HG03457 (cell line): ENCODE results near the gene ZNF521.

Experiments
- ATAC-seq: cut with Tn5 transposase; IDR thresholded peaks from one replicate; pipeline ENCODE4 v1.9.1; 2021; ENCODE audit warnings: moderate number of reproducible peaks; ENCODE audit not compliant: unreplicated experiment

Gene ZNF521

DNA sequence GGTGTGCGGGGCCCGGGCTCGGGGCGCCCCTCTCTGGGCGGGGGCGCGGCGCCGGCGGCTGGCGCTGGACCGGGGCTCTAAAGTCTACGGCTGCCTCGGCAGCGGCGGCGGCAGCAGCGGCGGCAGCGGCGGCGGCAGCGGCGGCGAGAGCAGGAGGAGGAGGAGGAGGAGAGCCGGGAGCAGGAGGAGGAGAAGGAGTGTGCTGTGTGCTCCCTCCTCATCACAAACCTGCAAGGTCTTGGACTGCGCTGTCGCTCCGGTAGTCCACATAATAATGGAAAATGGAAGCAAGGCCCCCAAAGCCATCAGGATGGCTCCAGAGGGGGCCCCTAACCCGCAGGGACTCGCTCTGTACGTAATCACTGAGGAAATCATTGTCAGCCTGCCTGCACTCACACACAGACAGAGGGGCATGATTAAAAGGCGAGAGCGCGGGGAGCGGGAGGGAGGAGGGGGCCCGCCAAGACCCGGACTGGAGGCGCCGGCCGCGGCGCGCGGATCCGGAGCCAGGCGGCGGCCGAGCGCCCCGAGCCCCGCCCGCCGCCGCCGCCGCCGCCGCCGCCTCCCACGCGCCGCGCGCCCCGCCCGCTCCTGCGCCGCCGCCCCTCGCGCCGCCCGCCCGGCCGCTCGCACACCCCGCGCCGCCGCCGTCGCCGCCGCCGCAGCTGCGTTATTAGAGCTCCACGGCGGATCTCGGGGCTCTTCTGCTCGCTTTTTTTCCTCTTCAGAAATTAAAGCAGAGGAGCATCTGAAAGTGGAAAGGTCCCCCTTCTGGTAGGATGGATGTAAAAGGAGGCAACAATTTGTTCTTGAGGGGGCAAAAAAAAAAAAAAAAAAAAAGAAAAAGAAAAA is at the start of gene ZNF521:
ZNF521 (minus strand) TSS at position 390 of the 852 bp plus-strand sequence. CDS start 1,220 bp downstream, outside the sequence.
- ATAC-seq, result peak; percentile 54

DNA sequence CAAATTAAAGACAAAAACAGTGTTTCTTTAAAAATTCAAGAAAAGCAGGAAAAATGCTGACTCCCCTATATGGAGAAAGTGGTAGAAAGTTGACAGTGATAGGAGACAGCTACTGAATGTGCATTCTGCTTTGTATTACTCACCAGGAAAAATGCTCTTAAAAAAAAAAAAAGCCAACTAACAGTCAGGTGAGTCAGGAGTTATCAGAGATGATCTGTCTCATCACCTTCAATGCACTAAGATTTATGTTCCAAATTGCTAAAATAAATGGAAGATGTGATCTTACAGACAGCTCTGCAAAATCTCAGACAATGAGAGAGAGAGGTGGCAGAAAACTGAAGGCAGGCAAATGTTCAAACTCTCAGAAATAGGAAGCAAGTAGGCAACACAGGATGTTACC is 47.6 kb upstream of the ZNF521 start:
- ATAC-seq, result no peak

DNA sequence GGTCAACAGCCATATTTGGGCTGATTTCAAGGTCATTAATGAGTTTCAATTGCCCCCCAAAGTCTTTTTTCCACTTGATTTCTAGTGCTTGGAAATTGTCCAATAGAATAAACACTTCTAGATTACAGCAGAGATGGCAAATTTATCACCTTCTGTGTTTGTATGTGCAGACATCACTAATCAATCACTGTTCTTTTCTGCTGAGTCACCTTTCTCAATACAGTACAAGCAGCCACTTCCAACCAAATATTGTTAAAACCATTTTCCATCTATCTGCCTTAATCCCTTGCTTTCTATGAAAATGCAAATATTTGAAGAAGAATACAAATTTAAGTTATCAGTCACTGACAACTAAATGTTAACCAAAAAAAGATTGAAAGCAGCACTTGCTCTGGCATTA is 40.2 kb upstream of the ZNF521 start:
- no peak for ATAC-seq

- no peak for ATAC-seq
Measured at GRCh38 chr18:25373432-25374179, 21.6 kb upstream of the ZNF521 start.

DNA sequence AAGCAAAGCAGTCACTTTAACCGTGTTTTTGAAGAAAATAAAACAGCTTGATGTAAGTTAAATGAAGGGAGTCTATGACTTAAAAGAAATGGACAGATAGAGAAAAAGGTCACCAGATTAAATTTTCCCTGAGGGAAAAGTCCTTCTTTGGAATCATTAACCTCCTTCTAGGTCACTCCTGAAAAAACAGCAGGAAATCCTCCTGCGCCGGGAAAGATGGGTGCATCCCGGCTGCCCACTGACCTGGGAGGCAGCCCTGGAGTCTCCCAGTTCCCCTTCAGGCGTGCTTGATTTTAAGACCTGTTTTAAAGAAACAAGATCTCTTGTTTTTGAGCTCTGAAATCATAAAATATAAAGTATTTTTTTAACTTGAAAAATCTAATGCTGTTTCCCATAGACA is 18.4 kb upstream of the ZNF521 start:
- no peak for ATAC-seq

GRCh38 chr18:25365242-25365641 is 13.3 kb upstream of the ZNF521 start:
- no peak for ATAC-seq

DNA sequence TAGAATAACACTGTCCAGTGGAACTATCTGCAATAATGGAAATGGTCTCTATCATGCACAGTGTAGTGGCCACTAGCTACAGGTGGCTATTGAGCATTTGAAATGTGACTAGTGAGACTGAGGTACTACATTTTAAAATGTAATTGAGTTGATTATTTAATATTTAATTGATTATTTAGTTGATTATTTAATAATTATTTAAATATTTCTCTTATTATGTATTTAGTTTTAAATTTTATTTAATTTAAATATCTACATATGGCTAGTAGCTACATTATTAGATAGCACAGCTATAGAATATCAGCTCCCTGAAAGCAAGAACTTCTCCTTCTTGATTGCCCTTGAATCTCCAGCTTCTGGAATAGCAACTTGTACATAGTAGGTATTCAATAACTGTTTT is 12.8 kb upstream of the ZNF521 start:
- no peak for ATAC-seq

DNA sequence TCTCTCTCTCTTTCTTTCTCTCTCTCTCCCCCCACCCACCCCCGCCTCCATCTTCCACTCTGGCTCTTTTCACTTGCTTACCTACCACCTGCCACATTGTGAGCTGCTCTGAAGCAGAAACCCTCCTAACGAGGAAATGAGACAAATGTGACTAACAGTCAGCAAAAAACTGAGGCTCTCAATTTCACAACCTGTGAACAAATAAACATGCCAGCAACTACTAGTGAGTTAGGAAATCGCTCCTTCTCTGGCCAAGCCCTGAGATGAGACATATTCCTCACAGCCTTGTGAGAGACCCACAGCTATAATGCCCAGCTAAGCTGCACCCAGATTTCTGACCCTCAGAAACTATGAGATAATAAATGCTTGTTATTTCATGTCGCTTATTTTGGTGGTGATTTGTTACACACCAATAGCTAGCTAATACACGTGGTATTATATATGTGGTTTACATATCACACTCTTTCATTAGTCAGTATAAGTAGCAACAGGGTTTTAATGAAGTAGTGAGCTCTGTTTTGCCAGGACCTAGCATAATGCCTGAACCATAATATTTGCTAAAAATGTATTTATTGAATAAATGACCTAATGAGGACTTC is 8.4 kb upstream of the ZNF521 start:
- ATAC-seq, result no peak

GRCh38 chr18:25353080-25353479 is 1.1 kb upstream of the ZNF521 start:
- ATAC-seq, result no peak

- ATAC-seq, result no peak
Measured at GRCh38 chr18:25352629-25353005, 651 bp upstream of the ZNF521 start.

DNA sequence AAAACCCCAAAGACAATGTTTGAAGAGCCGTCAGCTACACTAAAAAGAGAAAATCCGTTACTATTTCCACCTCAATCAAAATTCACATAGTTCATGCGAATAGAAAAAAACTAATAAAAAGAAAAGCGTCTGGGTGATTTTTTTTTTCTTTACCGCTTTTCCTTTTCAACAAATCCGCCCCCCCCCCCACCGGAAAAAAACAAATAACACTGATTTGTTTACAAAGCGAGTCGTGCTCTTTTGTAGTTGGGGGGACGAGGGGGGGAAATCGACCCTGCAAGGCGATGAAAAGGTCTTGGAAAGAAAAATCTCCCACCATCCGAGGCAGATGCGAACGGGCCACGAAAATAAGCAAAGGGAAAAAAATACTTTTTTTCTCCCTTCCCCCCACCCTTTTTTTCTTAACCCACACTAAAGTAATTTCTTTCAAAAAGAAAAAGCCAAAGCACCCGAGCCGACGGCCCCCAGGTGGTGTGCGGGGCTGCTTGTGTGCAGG is 638 bp downstream of the ZNF521 start:
- ATAC-seq, result no peak

GRCh38 chr18:25350489-25351251 is 1.3 kb downstream of the ZNF521 start:
- ATAC-seq, result no peak

GRCh38 chr18:25349926-25350487 is 2.0 kb downstream of the ZNF521 start:
- ATAC-seq, result no peak

GRCh38 chr18:25349131-25349925 is 2.6 kb downstream of the ZNF521 start:
- ATAC-seq, result no peak

- ATAC-seq, result no peak
Measured at GRCh38 chr18:25348386-25349130, 3.4 kb downstream of the ZNF521 start.

DNA sequence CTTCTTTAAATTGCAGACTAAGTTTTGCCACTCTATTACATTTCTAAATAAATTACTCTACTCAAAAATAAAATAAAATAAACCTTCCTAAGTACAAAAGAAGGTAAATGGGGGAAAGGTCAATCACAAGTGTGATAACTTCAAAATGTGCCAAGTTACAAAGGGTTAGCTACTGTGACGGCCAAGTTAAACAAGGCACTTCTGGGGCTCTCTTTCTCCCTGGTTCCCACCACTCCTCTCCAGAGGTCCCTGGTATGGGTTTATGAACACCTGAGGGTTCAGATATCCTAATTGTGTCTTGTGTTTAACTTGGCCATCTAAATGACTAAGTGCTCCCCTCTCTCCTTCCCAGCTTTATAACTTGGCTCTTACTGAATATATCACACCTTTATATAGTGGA is 5.4 kb downstream of the ZNF521 start:
- ATAC-seq, result no peak

- no peak for ATAC-seq
Measured at GRCh38 chr18:25345081-25345866, 6.7 kb downstream of the ZNF521 start.

- no peak for ATAC-seq
Measured at GRCh38 chr18:25341831-25342230, 10.1 kb downstream of the ZNF521 start.
